ENCODE data around the gene GGT6.

DNA sequence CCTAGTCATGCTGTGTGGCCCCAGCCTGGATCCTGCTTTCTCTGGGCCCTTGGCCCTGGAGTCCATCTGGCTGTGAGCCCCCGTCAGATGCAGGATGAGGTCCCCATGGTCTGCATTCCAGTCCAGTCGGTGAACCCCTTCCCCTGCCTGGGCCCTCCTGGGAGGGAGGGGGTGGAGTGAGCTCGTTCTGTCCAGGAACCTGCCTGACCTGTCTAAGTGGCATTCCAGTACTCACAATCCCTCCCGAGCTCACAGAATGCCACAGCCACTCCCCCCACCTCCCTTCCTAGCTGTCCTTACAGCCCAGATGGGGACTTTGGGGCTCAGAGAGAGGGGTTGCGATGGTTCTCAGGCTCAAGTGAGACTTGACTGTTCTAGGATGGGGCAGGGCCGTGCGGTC lies 46.2 kb downstream of the GGT6 start:
- TF ChIP-seq, protein P1, sequence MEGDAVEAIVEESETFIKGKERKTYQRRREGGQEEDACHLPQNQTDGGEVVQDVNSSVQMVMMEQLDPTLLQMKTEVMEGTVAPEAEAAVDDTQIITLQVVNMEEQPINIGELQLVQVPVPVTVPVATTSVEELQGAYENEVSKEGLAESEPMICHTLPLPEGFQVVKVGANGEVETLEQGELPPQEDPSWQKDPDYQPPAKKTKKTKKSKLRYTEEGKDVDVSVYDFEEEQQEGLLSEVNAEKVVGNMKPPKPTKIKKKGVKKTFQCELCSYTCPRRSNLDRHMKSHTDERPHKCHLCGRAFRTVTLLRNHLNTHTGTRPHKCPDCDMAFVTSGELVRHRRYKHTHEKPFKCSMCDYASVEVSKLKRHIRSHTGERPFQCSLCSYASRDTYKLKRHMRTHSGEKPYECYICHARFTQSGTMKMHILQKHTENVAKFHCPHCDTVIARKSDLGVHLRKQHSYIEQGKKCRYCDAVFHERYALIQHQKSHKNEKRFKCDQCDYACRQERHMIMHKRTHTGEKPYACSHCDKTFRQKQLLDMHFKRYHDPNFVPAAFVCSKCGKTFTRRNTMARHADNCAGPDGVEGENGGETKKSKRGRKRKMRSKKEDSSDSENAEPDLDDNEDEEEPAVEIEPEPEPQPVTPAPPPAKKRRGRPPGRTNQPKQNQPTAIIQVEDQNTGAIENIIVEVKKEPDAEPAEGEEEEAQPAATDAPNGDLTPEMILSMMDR (IDR thresholded peaks at IDR 0.05) = no peak
- no peak for TF ChIP-seq EP300 (IDR thresholded peaks at IDR 0.05)

All from tibial nerve (tissue), 4 donors.